CD4-positive, alpha-beta T cell treated with Interleukin-1 beta for 1 hour (primary cell): Measurements from ENCODE around the gene FMNL3.

ENCODE experiments used
- DNase-seq, 2 donors: peaks; one replicate each; pipeline ENCODE4 v3.0.0-alpha.2; 2020 to 2022

FMNL3 gene

GRCh38 chr12:49708851-49709250, 1.6 kb upstream of the FMNL3 start:
- DNase-seq, result no peak

GRCh38 chr12:49707812-49708147, 575 bp upstream of the FMNL3 start:
- no peak for DNase-seq

- no peak for DNase-seq
Measured at GRCh38 chr12:49706351-49707127, 666 bp downstream of the FMNL3 start.

- peak in 1 of 2 donors; percentile 37 for DNase-seq
Measured at GRCh38 chr12:49705479-49706134, 1.6 kb downstream of the FMNL3 start.

- peak; percentile 39 to 51 for DNase-seq
Measured at GRCh38 chr12:49703647-49704137, 3.5 kb downstream of the FMNL3 start.

GRCh38 chr12:49702676-49703215, 4.5 kb downstream of the FMNL3 start:
- no peak for DNase-seq

- no peak for DNase-seq
Measured at GRCh38 chr12:49702009-49702408, 5.2 kb downstream of the FMNL3 start.

GRCh38 chr12:49698619-49699545, 8.3 kb downstream of the FMNL3 start:
- peak; percentile 39 to 43 for DNase-seq

- no peak for DNase-seq
Measured at GRCh38 chr12:49697808-49698207, 9.4 kb downstream of the FMNL3 start.

- DNase-seq, result no peak
Measured at GRCh38 chr12:49696723-49697122, 10.5 kb downstream of the FMNL3 start.

- no peak for DNase-seq
Measured at GRCh38 chr12:49693931-49694444, 13.2 kb downstream of the FMNL3 start.

GRCh38 chr12:49692851-49693250, 14.4 kb downstream of the FMNL3 start:
- no peak for DNase-seq

GRCh38 chr12:49689785-49690184, 17.4 kb downstream of the FMNL3 start:
- no peak for DNase-seq

- no peak for DNase-seq
Measured at GRCh38 chr12:49689237-49689636, 18.0 kb downstream of the FMNL3 start.

GRCh38 chr12:49687941-49688340, 19.3 kb downstream of the FMNL3 start:
- no peak for DNase-seq

- DNase-seq, result no peak
Measured at GRCh38 chr12:49684310-49684854, 22.8 kb downstream of the FMNL3 start.

- DNase-seq, result no peak
Measured at GRCh38 chr12:49683599-49684309, 23.5 kb downstream of the FMNL3 start.

GRCh38 chr12:49680075-49680474, 27.1 kb downstream of the FMNL3 start:
- DNase-seq, result no peak

GRCh38 chr12:49678711-49679110, 28.5 kb downstream of the FMNL3 start:
- DNase-seq, result no peak

GRCh38 chr12:49675137-49675536, 32.1 kb downstream of the FMNL3 start:
- no peak for DNase-seq

- DNase-seq, result no peak
Measured at GRCh38 chr12:49674318-49674981, 32.8 kb downstream of the FMNL3 start.
